HL-60 (cell line): ENCODE measurements around the gene ZBTB7C.

Source experiments
- DNase-seq, 2 experiments: peaks; one replicate each; pipeline ENCODE4 v3.0.0-alpha.2; 2010 to 2020; ENCODE audit warnings: low read depth in 1 of 2, low spot score in 1 of 2
- H3K27ac ChIP-seq: fragments of 250-450 bp; sonication (Bioruptor Pico); replicated peaks from 2 replicates; pipeline ENCODE4 v1.5.1; 2020; ENCODE audit warnings: mild to moderate bottlenecking, moderate library complexity
- H3K27me3 ChIP-seq: fragments of 250-450 bp; sonication (Bioruptor Pico); 2 replicates; pipeline ENCODE4 v1.5.1; 2021; ENCODE audit warnings: mild to moderate bottlenecking, moderate library complexity; ENCODE audit not compliant: insufficient read depth, poor library complexity, severe bottlenecking
- H3K4me3 ChIP-seq: replicated peaks from 2 replicates; pipeline ENCODE4 v1.5.1; 2011; ENCODE audit warnings: mild to moderate bottlenecking, control low read depth, low read length; ENCODE audit not compliant: insufficient read depth
- GABPA ChIP-seq: IDR thresholded peaks from 2 replicates; pipeline ENCODE4 v1.6.1; 2012; ENCODE audit warnings: low read depth
- POLR2AphosphoS5 ChIP-seq: IDR thresholded peaks from 2 replicates; pipeline ENCODE4 v1.6.1; 2012; ENCODE audit warnings: low read depth
- SPI1 ChIP-seq: IDR thresholded peaks from 2 replicates; pipeline ENCODE4 v1.6.1; 2012; ENCODE audit warnings: low read depth, mild to moderate bottlenecking, borderline replicate concordance
- TF ChIP-seq, protein P1 (sequence below): IDR thresholded peaks from one replicate; pipeline ENCODE4 v1.5.1; 2011; ENCODE audit warnings: low read length, control low read depth, inconsistent platforms; ENCODE audit not compliant: insufficient read depth
- TF ChIP-seq, protein P2 (sequence below): IDR thresholded peaks from 2 replicates; pipeline ENCODE4 v1.6.1; 2012; ENCODE audit warnings: low read depth; ENCODE audit not compliant: insufficient replicate concordance

ZBTB7C gene

GRCh38 chr18:48433541-48433940 is 24.4 kb upstream of the ZBTB7C start:
- Histone ChIP-seq H3K27me3 (no peaks in the 10 kb centered on the region), H3K27ac (no peak overlapping the region), H3K4me3 (no peak overlapping the region)
- TF ChIP-seq, protein P1, sequence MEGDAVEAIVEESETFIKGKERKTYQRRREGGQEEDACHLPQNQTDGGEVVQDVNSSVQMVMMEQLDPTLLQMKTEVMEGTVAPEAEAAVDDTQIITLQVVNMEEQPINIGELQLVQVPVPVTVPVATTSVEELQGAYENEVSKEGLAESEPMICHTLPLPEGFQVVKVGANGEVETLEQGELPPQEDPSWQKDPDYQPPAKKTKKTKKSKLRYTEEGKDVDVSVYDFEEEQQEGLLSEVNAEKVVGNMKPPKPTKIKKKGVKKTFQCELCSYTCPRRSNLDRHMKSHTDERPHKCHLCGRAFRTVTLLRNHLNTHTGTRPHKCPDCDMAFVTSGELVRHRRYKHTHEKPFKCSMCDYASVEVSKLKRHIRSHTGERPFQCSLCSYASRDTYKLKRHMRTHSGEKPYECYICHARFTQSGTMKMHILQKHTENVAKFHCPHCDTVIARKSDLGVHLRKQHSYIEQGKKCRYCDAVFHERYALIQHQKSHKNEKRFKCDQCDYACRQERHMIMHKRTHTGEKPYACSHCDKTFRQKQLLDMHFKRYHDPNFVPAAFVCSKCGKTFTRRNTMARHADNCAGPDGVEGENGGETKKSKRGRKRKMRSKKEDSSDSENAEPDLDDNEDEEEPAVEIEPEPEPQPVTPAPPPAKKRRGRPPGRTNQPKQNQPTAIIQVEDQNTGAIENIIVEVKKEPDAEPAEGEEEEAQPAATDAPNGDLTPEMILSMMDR = no peak
- TF ChIP-seq, protein P2, sequence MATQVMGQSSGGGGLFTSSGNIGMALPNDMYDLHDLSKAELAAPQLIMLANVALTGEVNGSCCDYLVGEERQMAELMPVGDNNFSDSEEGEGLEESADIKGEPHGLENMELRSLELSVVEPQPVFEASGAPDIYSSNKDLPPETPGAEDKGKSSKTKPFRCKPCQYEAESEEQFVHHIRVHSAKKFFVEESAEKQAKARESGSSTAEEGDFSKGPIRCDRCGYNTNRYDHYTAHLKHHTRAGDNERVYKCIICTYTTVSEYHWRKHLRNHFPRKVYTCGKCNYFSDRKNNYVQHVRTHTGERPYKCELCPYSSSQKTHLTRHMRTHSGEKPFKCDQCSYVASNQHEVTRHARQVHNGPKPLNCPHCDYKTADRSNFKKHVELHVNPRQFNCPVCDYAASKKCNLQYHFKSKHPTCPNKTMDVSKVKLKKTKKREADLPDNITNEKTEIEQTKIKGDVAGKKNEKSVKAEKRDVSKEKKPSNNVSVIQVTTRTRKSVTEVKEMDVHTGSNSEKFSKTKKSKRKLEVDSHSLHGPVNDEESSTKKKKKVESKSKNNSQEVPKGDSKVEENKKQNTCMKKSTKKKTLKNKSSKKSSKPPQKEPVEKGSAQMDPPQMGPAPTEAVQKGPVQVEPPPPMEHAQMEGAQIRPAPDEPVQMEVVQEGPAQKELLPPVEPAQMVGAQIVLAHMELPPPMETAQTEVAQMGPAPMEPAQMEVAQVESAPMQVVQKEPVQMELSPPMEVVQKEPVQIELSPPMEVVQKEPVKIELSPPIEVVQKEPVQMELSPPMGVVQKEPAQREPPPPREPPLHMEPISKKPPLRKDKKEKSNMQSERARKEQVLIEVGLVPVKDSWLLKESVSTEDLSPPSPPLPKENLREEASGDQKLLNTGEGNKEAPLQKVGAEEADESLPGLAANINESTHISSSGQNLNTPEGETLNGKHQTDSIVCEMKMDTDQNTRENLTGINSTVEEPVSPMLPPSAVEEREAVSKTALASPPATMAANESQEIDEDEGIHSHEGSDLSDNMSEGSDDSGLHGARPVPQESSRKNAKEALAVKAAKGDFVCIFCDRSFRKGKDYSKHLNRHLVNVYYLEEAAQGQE = no peak
- no peak for TF ChIP-seq SPI1
- no peak for TF ChIP-seq GABPA
- TF ChIP-seq POLR2AphosphoS5 = no peak
- no peak for DNase-seq

DNA sequence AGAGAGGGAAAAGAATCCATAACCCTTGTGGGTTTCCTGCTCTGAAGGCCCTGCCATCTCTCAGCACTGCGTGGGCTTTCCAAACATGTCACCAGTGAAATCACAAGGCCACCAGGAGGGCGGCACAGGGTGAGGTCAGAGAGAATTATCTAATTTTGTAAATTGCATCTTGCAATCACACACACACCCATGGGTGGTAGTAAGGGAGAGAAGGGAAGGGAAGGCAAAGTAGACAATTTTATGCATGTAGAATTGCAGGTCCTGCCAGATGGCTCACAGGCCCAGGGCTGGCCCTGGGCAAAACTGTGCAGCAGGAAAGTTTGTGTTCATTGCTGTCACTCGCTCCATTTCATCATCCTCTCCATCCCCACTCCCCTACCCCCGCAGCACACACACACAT is 21.0 kb upstream of the ZBTB7C start:
- no peak for DNase-seq
- Histone ChIP-seq H3K4me3 (no peak overlapping the region), H3K27me3 (no peaks in the 10 kb centered on the region), H3K27ac (no peak overlapping the region)
- TF ChIP-seq GABPA = no peak
- TF ChIP-seq, protein P1 = no peak
- TF ChIP-seq SPI1 = no peak
- TF ChIP-seq POLR2AphosphoS5 = no peak
- TF ChIP-seq, protein P2 = no peak

DNA sequence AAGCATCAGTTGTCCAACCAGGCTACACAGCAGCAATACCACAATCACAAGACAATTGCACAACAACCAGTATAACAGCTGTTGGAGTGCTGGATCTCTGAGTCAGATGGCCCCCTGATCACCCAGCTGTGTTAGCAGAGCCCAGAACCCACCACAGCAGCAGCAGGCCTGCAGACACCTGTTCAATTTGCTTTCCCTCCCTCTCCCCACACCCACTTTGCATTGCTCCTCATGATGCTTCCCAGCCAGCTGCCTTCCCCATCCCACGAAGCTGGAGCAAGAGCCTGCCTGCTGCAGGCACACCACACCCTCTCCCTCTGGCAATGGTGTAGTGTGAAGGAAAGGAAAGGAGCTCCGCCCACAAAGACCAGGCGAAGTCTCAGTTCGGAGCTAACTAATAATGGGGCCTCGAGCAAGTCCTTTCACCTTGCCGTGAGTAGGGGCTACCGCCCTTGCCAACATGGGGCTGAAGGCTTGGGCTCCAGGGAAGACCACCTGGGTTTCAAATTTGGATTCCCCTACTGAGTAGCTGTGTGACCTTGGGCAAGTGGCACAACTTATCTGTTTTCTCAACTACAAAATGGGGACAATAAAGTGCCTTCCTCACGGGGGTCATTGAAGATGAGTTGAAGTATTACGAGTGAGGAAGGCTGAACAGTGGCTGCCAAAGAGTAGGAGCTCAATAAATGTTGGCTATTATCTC is 19.4 kb upstream of the ZBTB7C start:
- Histone ChIP-seq H3K27me3 (no peaks in the 10 kb centered on the region), H3K4me3 (no peak overlapping the region), H3K27ac (no peak overlapping the region)
- no peak for DNase-seq
- no peak for TF ChIP-seq POLR2AphosphoS5
- TF ChIP-seq GABPA = no peak
- TF ChIP-seq, protein P1 = no peak
- TF ChIP-seq SPI1 = no peak
- TF ChIP-seq, protein P2 = no peak
